ENCODE results near the gene VANGL2.

VANGL2 gene

GRCh38 chr1:160400223-160400645, at the start of gene VANGL2:
Gene VANGL2, plus strand, starts transcription at chr1:160400564. Its CDS starts 15,274 bp downstream, at chr1:160415838.
- no peak for DNase-seq

GRCh38 chr1:160351629-160352028, 48.7 kb upstream of the VANGL2 start:
- no peak for DNase-seq

GRCh38 chr1:160352555-160352954, 47.8 kb upstream of the VANGL2 start:
- DNase-seq, result no peak

- no peak for DNase-seq
Observed at GRCh38 chr1:160353223-160353622, 47.1 kb upstream of the VANGL2 start.

- no peak for DNase-seq
Observed at GRCh38 chr1:160354388-160354985, 45.9 kb upstream of the VANGL2 start.

GRCh38 chr1:160357286-160358002, 42.9 kb upstream of the VANGL2 start:
- no peak for DNase-seq

- DNase-seq, result no peak
Observed at GRCh38 chr1:160358073-160358472, 42.3 kb upstream of the VANGL2 start.

- DNase-seq, result peak; percentile 10
Observed at GRCh38 chr1:160359559-160360226, 40.7 kb upstream of the VANGL2 start.

- DNase-seq, result no peak
Observed at GRCh38 chr1:160360227-160360695, 40.1 kb upstream of the VANGL2 start.

- no peak for DNase-seq
Observed at GRCh38 chr1:160361199-160361598, 39.2 kb upstream of the VANGL2 start.

GRCh38 chr1:160361814-160362167, 38.6 kb upstream of the VANGL2 start:
- DNase-seq, result no peak

- DNase-seq, result peak; percentile 52
Observed at GRCh38 chr1:160362168-160362957, 38.0 kb upstream of the VANGL2 start.

- no peak for DNase-seq
Observed at GRCh38 chr1:160363010-160363409, 37.4 kb upstream of the VANGL2 start.

GRCh38 chr1:160363951-160364735, 36.2 kb upstream of the VANGL2 start:
- DNase-seq, result no peak

- DNase-seq, result no peak
Observed at GRCh38 chr1:160365325-160365724, 35.0 kb upstream of the VANGL2 start.

- peak; percentile 44 for DNase-seq
Observed at GRCh38 chr1:160366731-160367515, 33.4 kb upstream of the VANGL2 start, which contains the start of gene NHLH1. Gene NHLH1, plus strand, starts transcription at chr1:160367071. Its CDS starts 3,661 bp downstream, at chr1:160370732.

- no peak for DNase-seq
Observed at GRCh38 chr1:160367516-160367900, 32.9 kb upstream of the VANGL2 start.

- no peak for DNase-seq
Observed at GRCh38 chr1:160367934-160368923, 32.1 kb upstream of the VANGL2 start.

GRCh38 chr1:160369087-160369486, 31.3 kb upstream of the VANGL2 start:
- DNase-seq, result no peak

Measured in NCI-H446 treated with DMSO at 0.1 percent for 48 hours (cell line).